CD14-positive monocyte (primary cell): ENCODE data around the gene HMX3. TPM values are rescaled to one million over a fixed set of nuclear protein-coding genes. Genes with fewer than 3 reads are reported as not detected.

Experiments used
- DNase-seq, 3 donors: peaks; one replicate each; pipeline ENCODE4 v3.0.0-alpha.2; 2011 to 2022
- H2AFZ ChIP-seq: 2 replicates; pipeline ENCODE4 v1.6.0; 2012; ENCODE audit warnings: mild to moderate bottlenecking, low read depth, low read length, inconsistent platforms; ENCODE audit not compliant: insufficient read depth, poor library complexity, severe bottlenecking
- H3K27ac ChIP-seq, 2 donors: 1 replicate in 1 of 2; 2 replicates in 1 of 2; pipeline ENCODE4 v1.5.1; 2012 to 2013; ENCODE audit warnings: low read length in 2 of 2, control low read depth in 1 of 2, inconsistent platforms in 1 of 2, low read depth in 1 of 2, mild to moderate bottlenecking in 1 of 2
- H3K27me3 ChIP-seq, 2 donors: one replicate each; pipeline versions ENCODE4 v1.6.0 to v1.6.1; 2011 to 2013; ENCODE audit warnings: low read length in 2 of 2; ENCODE audit not compliant: control insufficient read depth in 2 of 2, insufficient read depth in 2 of 2
- H3K36me3 ChIP-seq, 2 donors: replicated peaks in 1 of 2; 1 replicate in 1 of 2; 2 replicates in 1 of 2; pipeline versions ENCODE4 v1.5.1 to v1.6.1; 2012 to 2013; ENCODE audit warnings: low read length in 2 of 2, control low read depth in 1 of 2, inconsistent platforms in 1 of 2, mild to moderate bottlenecking in 1 of 2; ENCODE audit not compliant: insufficient read depth in 2 of 2, control insufficient read depth in 1 of 2
- H3K4me1 ChIP-seq, 2 donors: 1 replicate in 1 of 2; 2 replicates in 1 of 2; pipeline versions ENCODE4 v1.5.1 to v1.6.1; 2012 to 2013; ENCODE audit warnings: low read length in 2 of 2, control low read depth in 1 of 2, inconsistent platforms in 1 of 2, mild to moderate bottlenecking in 1 of 2, moderate library complexity in 1 of 2; ENCODE audit not compliant: insufficient read depth in 2 of 2, control insufficient read depth in 1 of 2
- H3K4me2 ChIP-seq: replicated peaks from 2 replicates; pipeline ENCODE3; 2012; ENCODE audit warnings: low read length, moderate library complexity, mild to moderate bottlenecking; ENCODE audit not compliant: poor library complexity, severe bottlenecking; ENCODE audit errors: extremely low read depth
- H3K4me3 ChIP-seq, 3 experiments: fragments of 200-600 bp in 1 of 3; sonication (generic) in 1 of 3; replicated peaks in 1 of 3; 1 replicate in 2 of 3; 2 replicates in 1 of 3; pipeline ENCODE4 v1.5.1; 2011 to 2013; ENCODE audit warnings: low read length in 3 of 3, mild to moderate bottlenecking in 3 of 3, control low read depth in 2 of 3, low read depth in 2 of 3, inconsistent platforms in 1 of 3, moderate library complexity in 1 of 3
- H3K79me2 ChIP-seq: 2 replicates; pipeline ENCODE4 v1.6.0; 2012; ENCODE audit warnings: mild to moderate bottlenecking, control low read depth, inconsistent platforms, low read length, moderate library complexity; ENCODE audit not compliant: insufficient read depth
- H3K9ac ChIP-seq: 2 replicates; pipeline ENCODE4 v1.6.0; 2017; ENCODE audit warnings: low read length, mild to moderate bottlenecking; ENCODE audit not compliant: insufficient read depth, poor library complexity, severe bottlenecking
- H3K9me3 ChIP-seq, 2 donors: replicated peaks in 1 of 2; 1 replicate in 1 of 2; 2 replicates in 1 of 2; pipeline versions ENCODE4 v1.5.1 to v1.6.1; 2012 to 2013; ENCODE audit warnings: low read length in 2 of 2, control low read depth in 1 of 2; ENCODE audit not compliant: control insufficient read depth in 1 of 2, insufficient read depth in 1 of 2
- H4K20me1 ChIP-seq: 2 replicates; pipeline ENCODE4 v1.6.0; 2012; ENCODE audit warnings: mild to moderate bottlenecking, low read length, control low read depth, moderate library complexity; ENCODE audit not compliant: insufficient read depth
- H3K27ac Mint-ChIP-seq, 7 donors: one replicate each; pipeline ENCODE4 v1.8.0; 2020; ENCODE audit warnings: mild to moderate bottlenecking in 7 of 7, mixed read lengths in 7 of 7, moderate library complexity in 6 of 7, inconsistent platforms in 2 of 7
- H3K27me3 Mint-ChIP-seq, 3 donors: one replicate each; pipeline ENCODE4 v1.8.0; 2021 to 2022; ENCODE audit warnings: low read depth in 3 of 3, mild to moderate bottlenecking in 3 of 3, mixed read lengths in 3 of 3, moderate library complexity in 3 of 3, inconsistent platforms in 1 of 3
- H3K36me3 Mint-ChIP-seq, 2 donors: one replicate each; pipeline ENCODE4 v1.8.0; 2020; ENCODE audit warnings: mixed read lengths in 2 of 2, inconsistent platforms in 1 of 2, mild to moderate bottlenecking in 1 of 2
- H3K4me1 Mint-ChIP-seq: one replicate; pipeline ENCODE4 v1.8.0; 2020; ENCODE audit warnings: mild to moderate bottlenecking, mixed read lengths
- H3K4me3 Mint-ChIP-seq, 2 donors: one replicate each; pipeline ENCODE4 v1.8.0; 2020; ENCODE audit warnings: mild to moderate bottlenecking in 2 of 2, mixed read lengths in 2 of 2, moderate library complexity in 1 of 2
- H3K9me3 Mint-ChIP-seq, 7 donors: one replicate each; pipeline ENCODE4 v1.8.0; 2020 to 2022; ENCODE audit warnings: mixed read lengths in 7 of 7, mild to moderate bottlenecking in 6 of 7, moderate library complexity in 6 of 7, inconsistent platforms in 2 of 7
- CTCF ChIP-seq: fragments of 200-600 bp; IDR thresholded peaks from one replicate; pipeline ENCODE4 v1.8.0; 2022; ENCODE audit warnings: antibody characterized with exemption, mild to moderate bottlenecking
- WGBS: methylation state at CpG from one replicate; pipeline ENCODE4 v1.1.5; 2013; ENCODE audit warnings: missing lambda C conversion rate; ENCODE audit not compliant: insufficient coverage; 5-methylcytosine and 5-hydroxymethylcytosine counted together
- intact Hi-C, 2 donors: fragments of 100-400 bp; cut with micrococcal nuclease; formaldehyde crosslinking; loops; one replicate each; pipeline versions ENCODE4 v1.15.0 to v1.15.1; 2023
- polyA plus RNA-seq, 3 donors: library from polyadenylated mRNA; depleted of rRNA in 1 of 3; unstranded in 2 of 3; stranded (reverse) in 1 of 3; fragments of 300-500 nt in 2 of 3; fragments of >200 nt in 1 of 3; fragmentation: Illumina TruSeq in 2 of 3; gene quantifications; 1 replicate in 2 of 3; 2 replicates in 1 of 3; pipeline ENCODE4 v1.2.3, GENCODE V29; 2012 to 2021

Gene HMX3
- polyA plus RNA-seq, 3 donors: not detected

GRCh38 chr10:123136806-123137642, 1.3 kb downstream of the HMX3 start:
- Histone ChIP-seq H3K27me3 (peaks cover 86 to 96% of the 10 kb centered on the region in 2 donors), H3K79me2 (no peaks in the 10 kb centered on the region), H3K4me2 (peak overlapping the region; percentile 44), H3K27ac (no peak overlapping the region), H3K4me3 (peak overlapping the region in 1 of 3 experiments; percentile 11), H3K9me3 (peaks cover 0 to 51% of the 10 kb centered on the region in 2 donors), H4K20me1 (no peaks in the 10 kb centered on the region), H3K36me3 (no peaks in the 10 kb centered on the region), H3K9ac (no peak overlapping the region), H2AFZ (no peak overlapping the region), H3K4me1 (peaks cover 7 to 50% of the 10 kb centered on the region in 2 donors)
- Mint-ChIP-seq H3K27me3 (peaks cover 89 to 98% (median 92%) of the 10 kb centered on the region in 3 donors), H3K36me3 (peaks cover 0 to 9% of the 10 kb centered on the region in 2 donors), H3K9me3 (peaks cover 0 to 37% (median 17%) of the 10 kb centered on the region in 7 donors), H3K4me1 (peaks cover 43% of the 10 kb centered on the region), H3K27ac (peak overlapping the region in 1 of 7 donors; percentile 23), H3K4me3 (peak overlapping the region in 1 of 2 donors; percentile 91)
- intact Hi-C loops: loop anchor here in 1 of 2 donors (10.0 kb wide), 1 partner anchor 828 kb away; no protein-coding TSS in a partner anchor
- no peak for TF ChIP-seq CTCF
- WGBS: 2% methylated on average over 82 of the region's 83 CpGs
- no peak for DNase-seq

- Histone ChIP-seq H3K4me2 (no peak overlapping the region), H3K9ac (no peak overlapping the region), H2AFZ (no peak overlapping the region), H3K9me3 (peaks cover 0 to 42% of the 10 kb centered on the region in 2 donors), H3K4me3 (no peak overlapping the region), H3K79me2 (no peaks in the 10 kb centered on the region), H3K27me3 (peaks cover 86 to 96% of the 10 kb centered on the region in 2 donors), H3K27ac (no peak overlapping the region), H4K20me1 (no peaks in the 10 kb centered on the region), H3K4me1 (peaks cover 3 to 38% of the 10 kb centered on the region in 2 donors), H3K36me3 (no peaks in the 10 kb centered on the region)
- peaks cover 0 to 14% of the 10 kb centered on the region in 2 donors for H3K36me3 Mint-ChIP-seq
- 11% methylated on average over 4 of the region's 7 CpGs for WGBS
- no peak for TF ChIP-seq CTCF
- no peak for DNase-seq
- peaks cover 0 to 39% (median 16%) of the 10 kb centered on the region in 7 donors for H3K9me3 Mint-ChIP-seq
- peaks cover 89 to 98% (median 92%) of the 10 kb centered on the region in 3 donors for H3K27me3 Mint-ChIP-seq
- no peak overlapping the region for H3K27ac Mint-ChIP-seq
- H3K4me3 Mint-ChIP-seq: peak overlapping the region in 1 of 2 donors; percentile 74
- intact Hi-C loops: loop anchor here in 1 of 2 donors (10.0 kb wide), 1 partner anchor 826 kb away; no protein-coding TSS in a partner anchor
- peaks cover 37% of the 10 kb centered on the region for H3K4me1 Mint-ChIP-seq
Observed at GRCh38 chr10:123139165-123139520, 3.4 kb downstream of the HMX3 start.
